GM10248 (cell line): Measurements from ENCODE around the gene WWC2.

Experiments used
- CTCF ChIA-PET: fragments of 300-600 bp; sonication (Branson Sonifier 250); formaldehyde crosslinking; extraction: SDS; loops from one replicate; lab custom pipeline; 2021; ENCODE audit warnings: antibody characterized with exemption; lab: Yijun Ruan, JAX
- POLR2A ChIA-PET: fragments of 350-650 bp; sonication (Branson Sonifier 250); formaldehyde crosslinking; extraction: SDS; loops from one replicate; lab custom pipeline; 2020; ENCODE audit warnings: antibody characterized with exemption; lab: Yijun Ruan, JAX
- DNase-seq: peaks from one replicate; pipeline ENCODE4 v3.0.0; 2012; ENCODE audit errors: extremely low spot score
- CTCF ChIP-seq: IDR thresholded peaks from 2 replicates; pipeline ENCODE4 v1.5.1; 2012; ENCODE audit warnings: mild to moderate bottlenecking, low read depth; ENCODE audit errors: extremely low read depth, missing control alignments, control extremely low read depth

Gene WWC2

GRCh38 chr4:183223053-183223452, 124.0 kb downstream of the WWC2 start:
- CTCF ChIA-PET: no interaction called here
- DNase-seq: no peak
- no peak for TF ChIP-seq CTCF
- POLR2A ChIA-PET: no interaction called here

GRCh38 chr4:183229397-183229796, 130.3 kb downstream of the WWC2 start:
- no peak for TF ChIP-seq CTCF
- ChIA-PET CTCF (interaction anchor here (1.8 kb wide), 1 partner anchor 26 kb away, joined by 4 read pairs; no protein-coding TSS in a partner anchor), POLR2A (no interaction called here)
- no peak for DNase-seq

- POLR2A ChIA-PET: no interaction called here
- CTCF ChIA-PET: interaction anchor here (1.0 to 2.0 kb wide), 3 partner anchors 21 to 315 kb away, joined by 3 to 10 read pairs (median 3); no protein-coding TSS in a partner anchor
- DNase-seq: no peak
These were observed 141.7 kb downstream of the WWC2 start for GRCh38 chr4:183240581-183241321.

GRCh38 chr4:183241322-183241640, 142.2 kb downstream of the WWC2 start:
- TF ChIP-seq CTCF: no peak
- CTCF ChIA-PET: interaction anchor here (1.4 kb wide), 1 partner anchor 303 kb away, joined by 3 read pairs; no protein-coding TSS in a partner anchor
- no peak for DNase-seq
- POLR2A ChIA-PET: no interaction called here

More at GRCh38 chr4:183240581-183241321, 141.7 kb downstream of the WWC2 start:
- no peak for TF ChIP-seq CTCF

- no peak for TF ChIP-seq CTCF
- ChIA-PET CTCF (interaction anchor here (1.0 to 1.4 kb wide), 3 partner anchors 12 to 303 kb away, joined by 3 to 4 read pairs (median 3); no protein-coding TSS in a partner anchor), POLR2A (no interaction called here)
- DNase-seq: no peak
These were observed 142.7 kb downstream of the WWC2 start for GRCh38 chr4:183241721-183242151.

- no peak for DNase-seq
- ChIA-PET CTCF (interaction anchor here (1.0 to 2.4 kb wide), 4 partner anchors 11 to 304 kb away, joined by 3 to 6 read pairs (median 4); no protein-coding TSS in a partner anchor), POLR2A (no interaction called here)
- no peak for TF ChIP-seq CTCF
These were observed 143.2 kb downstream of the WWC2 start for GRCh38 chr4:183242291-183242690.
